GM18498 (cell line): Measurements from ENCODE around the gene KCNK4.

ENCODE experiments used
- ATAC-seq: cut with Tn5 transposase; IDR thresholded peaks from one replicate; pipeline ENCODE4 v1.9.1; 2021; ENCODE audit warnings: mild to moderate bottlenecking, moderate library complexity; ENCODE audit not compliant: unreplicated experiment

The KCNK4 gene

GRCh38 chr11:64268025-64268892 lies 22.8 kb upstream of the KCNK4 start:
- ATAC-seq, result no peak

GRCh38 chr11:64268893-64269539 lies 22.1 kb upstream of the KCNK4 start:
- ATAC-seq, result peak; percentile 6

GRCh38 chr11:64269540-64270220 lies 21.4 kb upstream of the KCNK4 start:
- peak; percentile 66 for ATAC-seq

- ATAC-seq, result no peak
These were observed 15.9 kb upstream of the KCNK4 start for GRCh38 chr11:64275031-64275800.

GRCh38 chr11:64275841-64276240 lies 15.3 kb upstream of the KCNK4 start:
- ATAC-seq, result no peak

- ATAC-seq, result no peak
These were observed 14.3 kb upstream of the KCNK4 start for GRCh38 chr11:64276653-64277431.

- ATAC-seq, result no peak
These were observed 12.4 kb upstream of the KCNK4 start for GRCh38 chr11:64278576-64279190.

- ATAC-seq, result no peak
These were observed 8.9 kb upstream of the KCNK4 start for GRCh38 chr11:64281957-64282770.

- no peak for ATAC-seq
These were observed 8.0 kb upstream of the KCNK4 start for GRCh38 chr11:64283092-64283491.

GRCh38 chr11:64284048-64284961 lies 6.8 kb upstream of the KCNK4 start, which contains the start of gene BAD:
TSS of gene BAD (minus strand) at chr11:64284665. CDS start at chr11:64284368, 297 bp downstream.
- peak; percentile 67 for ATAC-seq

- peak; percentile 62 for ATAC-seq
These were observed 5.9 kb upstream of the KCNK4 start, which contains the start of gene GPR137 for GRCh38 chr11:64284962-64285884. TSS of gene GPR137 (plus strand) at chr11:64285848. CDS start at chr11:64286525, 677 bp downstream.

- ATAC-seq, result no peak
These were observed 5.0 kb upstream of the KCNK4 start for GRCh38 chr11:64285885-64286800.

- no peak for ATAC-seq
These were observed 4.3 kb upstream of the KCNK4 start for GRCh38 chr11:64286801-64287159.

GRCh38 chr11:64287676-64288352 lies 3.3 kb upstream of the KCNK4 start:
- no peak for ATAC-seq

- no peak for ATAC-seq
These were observed 2.8 kb upstream of the KCNK4 start for GRCh38 chr11:64288353-64288750.
